Activated T-cell treated with anti-CD3 and anti-CD28 coated beads for 24 hours (primary cell): ENCODE data around the gene RXFP1.

ENCODE experiments used
- DNase-seq: peaks from one replicate; pipeline ENCODE4 v3.0.0-alpha.2; 2020; ENCODE audit warnings: low read depth

RXFP1 gene

GRCh38 chr4:158521484-158522088 lies at the start of gene RXFP1:
RXFP1 (plus strand) TSS chr4:158521882; CDS start chr4:158521977, 95 bp downstream.
- DNase-seq, result no peak

DNA sequence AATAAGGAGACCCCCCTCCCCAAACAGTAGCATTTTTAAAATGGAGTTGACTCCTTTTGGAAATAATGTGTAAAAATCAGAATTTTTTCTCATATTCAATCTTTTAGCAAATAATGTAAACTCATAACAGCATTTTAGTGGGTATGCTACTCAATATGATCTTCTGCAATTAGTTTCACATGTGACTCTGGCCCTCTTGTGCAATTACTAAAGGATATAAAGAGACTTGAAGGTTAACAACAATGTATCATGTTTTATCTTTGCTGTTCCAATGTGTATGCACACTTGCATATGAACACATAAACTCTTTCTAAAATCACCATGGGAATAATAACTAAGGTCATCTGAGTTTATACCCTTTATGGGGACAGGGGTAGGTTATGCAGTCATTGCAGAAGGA lies 39.9 kb upstream of the RXFP1 start:
- no peak for DNase-seq

- DNase-seq, result no peak
Observed at GRCh38 chr4:158484173-158484885, 37.4 kb upstream of the RXFP1 start.

DNA sequence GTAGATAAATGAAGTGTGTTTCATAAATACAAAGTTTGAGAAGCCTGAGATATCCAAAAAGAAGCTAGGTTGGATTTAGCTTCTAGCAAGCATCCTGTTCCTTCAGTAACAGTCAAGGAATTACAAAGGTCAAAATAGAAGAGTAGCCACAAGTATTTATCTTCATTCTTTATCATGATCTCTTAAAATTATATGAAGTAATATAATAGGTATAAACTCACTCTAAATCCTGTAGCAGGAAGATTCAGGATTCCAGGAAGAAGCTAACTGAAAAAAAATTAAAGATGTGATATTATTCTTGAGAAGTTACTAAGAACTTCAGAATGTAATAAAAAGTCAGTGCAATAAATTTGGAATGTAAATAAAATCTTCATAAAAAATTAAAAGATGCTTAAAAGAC lies 31.1 kb upstream of the RXFP1 start:
- no peak for DNase-seq

GRCh38 chr4:158492391-158492790 lies 29.3 kb upstream of the RXFP1 start:
- no peak for DNase-seq

- DNase-seq, result no peak
Observed at GRCh38 chr4:158496030-158496741, 25.5 kb upstream of the RXFP1 start.

GRCh38 chr4:158500054-158500453 lies 21.6 kb upstream of the RXFP1 start:
- DNase-seq, result no peak

GRCh38 chr4:158513256-158513655 lies 8.4 kb upstream of the RXFP1 start:
- no peak for DNase-seq

GRCh38 chr4:158519226-158519625 lies 2.5 kb upstream of the RXFP1 start:
- no peak for DNase-seq

- no peak for DNase-seq
Observed at GRCh38 chr4:158523990-158524535, 2.4 kb downstream of the RXFP1 start.

- DNase-seq, result no peak
Observed at GRCh38 chr4:158527516-158527915, 5.8 kb downstream of the RXFP1 start.

DNA sequence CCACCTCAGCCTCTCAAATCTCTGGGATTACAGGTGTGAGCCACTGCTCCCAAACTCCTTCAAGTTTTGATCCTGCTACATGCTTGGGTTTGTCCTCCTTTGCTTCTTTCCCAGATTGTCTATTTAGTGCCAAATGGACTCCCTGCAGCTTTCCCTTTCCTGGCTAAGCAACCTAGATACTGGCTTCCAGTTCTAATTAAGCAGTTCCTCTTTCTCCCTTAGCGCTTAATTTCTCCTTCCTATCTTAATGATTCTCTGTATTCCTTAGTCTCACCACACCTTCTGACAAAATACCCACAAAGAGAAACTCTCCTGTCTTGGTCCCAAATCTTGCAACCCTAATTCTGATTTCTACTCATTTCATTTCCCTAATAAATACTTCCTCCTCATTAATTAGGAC lies 7.8 kb downstream of the RXFP1 start:
- DNase-seq, result no peak

GRCh38 chr4:158530381-158530780 lies 8.7 kb downstream of the RXFP1 start:
- DNase-seq, result no peak

DNA sequence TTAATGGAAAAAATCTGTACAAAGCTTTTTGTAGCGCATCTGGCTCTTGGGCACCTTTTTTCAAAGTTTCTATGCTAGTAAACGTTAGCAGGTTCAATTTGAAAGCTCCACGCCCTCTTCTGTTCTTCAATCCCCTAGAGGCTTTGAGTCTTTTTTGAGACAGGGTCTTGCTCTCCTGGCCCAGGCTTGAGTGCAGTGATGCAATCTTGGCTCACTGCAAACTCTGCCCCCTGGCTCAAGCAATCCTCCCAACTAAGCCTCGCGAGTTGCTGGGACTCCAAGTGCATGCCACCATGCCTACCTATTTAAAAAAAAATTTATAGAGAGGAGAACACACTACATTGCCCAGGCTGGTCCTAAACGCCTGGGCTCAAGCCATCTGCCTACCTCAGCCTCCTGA lies 9.2 kb downstream of the RXFP1 start:
- DNase-seq, result no peak

DNA sequence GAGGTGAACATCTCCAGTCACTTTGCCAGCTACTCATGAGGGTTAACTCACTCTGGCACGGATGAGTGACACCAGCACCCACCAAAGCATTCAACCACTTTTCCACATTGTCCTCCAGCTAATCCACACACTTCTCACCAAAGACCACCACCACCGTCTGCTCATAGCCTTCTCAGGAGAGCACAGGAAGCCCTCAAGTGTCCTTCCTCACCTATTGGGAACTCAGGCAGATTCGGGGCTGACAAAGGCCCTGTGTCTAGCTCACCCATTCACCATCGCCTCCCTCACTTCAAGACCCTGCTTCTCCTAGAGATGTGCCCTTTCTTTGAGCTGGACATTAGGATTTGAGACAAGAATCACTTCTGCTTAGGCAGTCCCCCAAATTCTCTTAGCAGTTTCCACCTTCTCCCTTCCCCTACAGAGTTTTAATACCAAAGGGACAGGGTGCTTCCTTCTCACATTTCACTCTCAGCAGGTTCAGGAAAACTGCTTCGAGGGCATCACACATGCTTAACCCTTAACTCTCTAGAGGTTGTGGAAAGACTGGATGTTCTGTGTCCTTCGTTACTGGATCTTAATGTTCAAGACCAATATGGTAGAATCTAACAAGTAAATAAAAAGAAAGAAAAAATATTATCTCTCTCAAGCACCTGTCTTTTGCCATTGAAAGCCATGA lies 11.0 kb downstream of the RXFP1 start:
- no peak for DNase-seq

DNA sequence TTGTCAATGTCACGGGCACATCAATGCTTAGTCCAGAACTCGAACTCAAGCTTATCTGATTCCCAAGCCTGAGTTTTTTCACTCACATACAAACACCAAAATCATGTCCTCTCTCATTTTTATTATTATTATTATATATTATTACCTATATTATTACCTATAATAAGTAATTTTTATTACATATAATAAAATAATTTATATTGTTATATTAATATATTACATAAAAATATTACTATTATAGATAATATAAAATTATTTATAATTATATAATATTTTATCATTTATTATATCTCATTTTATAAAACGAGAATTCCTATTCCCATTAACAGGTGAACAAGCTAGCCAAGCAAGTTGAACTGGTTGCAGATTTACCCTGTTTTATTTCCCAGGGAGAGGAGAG lies 13.0 kb downstream of the RXFP1 start:
- DNase-seq, result no peak

DNA sequence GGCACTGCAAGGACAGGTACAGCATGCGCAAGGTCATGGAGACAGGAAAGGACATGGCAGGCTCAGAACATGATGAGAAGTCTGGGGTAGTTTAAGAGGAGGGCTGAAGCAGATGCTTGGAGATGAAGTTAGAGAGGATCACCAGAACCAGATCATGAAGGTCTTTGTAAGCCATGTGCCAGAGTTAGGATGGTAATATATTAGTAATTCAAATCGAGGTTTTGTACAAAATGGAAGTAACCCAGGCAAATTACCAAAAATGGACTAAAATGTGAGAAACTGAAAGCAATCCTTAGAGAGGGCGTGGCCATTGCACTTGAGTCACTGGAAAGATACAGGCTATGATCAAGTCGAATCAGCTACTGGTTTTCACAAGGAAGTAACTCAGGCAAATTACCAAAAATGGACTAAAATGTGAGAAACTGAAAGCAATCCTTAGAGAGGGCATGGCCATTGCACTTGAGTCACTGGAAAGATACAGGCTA lies 13.5 kb downstream of the RXFP1 start:
- no peak for DNase-seq

DNA sequence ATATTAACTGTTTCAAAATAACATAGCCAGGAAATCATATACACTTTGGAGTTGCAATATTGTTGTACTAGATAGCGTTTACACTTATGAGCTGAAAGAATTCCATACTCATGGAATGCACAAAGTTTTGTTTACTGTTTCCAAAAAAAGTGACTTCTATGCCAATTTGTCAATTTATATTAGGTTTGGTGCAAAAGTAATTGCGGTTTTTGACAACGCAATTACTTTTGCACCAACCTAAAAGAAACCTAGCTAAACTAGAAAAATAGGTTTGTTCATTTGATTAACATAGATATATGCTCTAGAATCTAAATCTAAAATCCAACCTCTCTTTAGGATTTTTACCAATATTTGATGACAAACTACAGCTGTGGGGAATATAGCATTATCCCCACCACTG lies 15.2 kb downstream of the RXFP1 start:
- no peak for DNase-seq

DNA sequence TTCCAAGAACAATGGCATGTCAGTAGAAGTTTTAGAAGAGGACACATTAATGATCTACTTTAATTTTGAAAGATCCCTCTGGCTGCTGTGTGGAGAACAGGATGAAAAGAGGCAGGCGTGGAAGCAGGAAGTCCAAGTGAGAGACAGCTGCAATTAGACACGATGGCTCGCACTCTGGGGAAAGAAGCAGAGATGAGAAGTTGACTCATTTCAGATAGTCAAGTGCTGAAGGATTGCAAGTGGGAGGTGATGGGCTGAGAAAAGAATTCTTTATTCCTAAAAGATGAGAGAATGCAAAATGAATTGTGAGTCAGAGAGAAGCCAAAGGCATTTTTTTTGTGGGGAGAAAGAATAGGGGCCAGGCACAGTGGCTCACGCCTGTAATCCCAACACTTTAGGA lies 16.5 kb downstream of the RXFP1 start:
- DNase-seq, result no peak

GRCh38 chr4:158538911-158539310 lies 17.2 kb downstream of the RXFP1 start:
- no peak for DNase-seq

- no peak for DNase-seq
Observed at GRCh38 chr4:158540125-158540907, 18.6 kb downstream of the RXFP1 start.

DNA sequence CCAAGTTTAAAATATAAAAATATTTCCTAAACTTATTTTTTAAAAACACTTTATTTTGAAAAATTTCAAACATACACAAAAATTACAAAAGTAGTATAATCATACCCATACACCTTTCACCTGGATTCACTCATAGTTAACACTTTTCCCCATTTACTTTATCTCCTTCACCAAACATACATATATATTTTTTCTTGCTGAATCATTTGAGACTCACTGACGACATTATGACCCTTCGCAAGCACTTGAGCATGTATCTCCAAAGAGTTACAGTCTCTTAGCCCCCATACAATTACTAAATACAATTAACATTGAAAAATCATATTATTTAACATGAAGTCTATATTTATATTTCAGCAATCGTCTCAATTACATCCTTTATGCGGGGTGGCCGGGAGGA lies 19.8 kb downstream of the RXFP1 start:
- DNase-seq, result no peak
